GM19324 (cell line): ENCODE data around the gene ZNF536.

Experiments
- ATAC-seq: cut with Tn5 transposase; IDR thresholded peaks from one replicate; pipeline ENCODE4 v1.9.1; 2021; ENCODE audit warnings: mild to moderate bottlenecking, moderate library complexity; ENCODE audit not compliant: unreplicated experiment, low FRiP score

The ZNF536 gene

DNA sequence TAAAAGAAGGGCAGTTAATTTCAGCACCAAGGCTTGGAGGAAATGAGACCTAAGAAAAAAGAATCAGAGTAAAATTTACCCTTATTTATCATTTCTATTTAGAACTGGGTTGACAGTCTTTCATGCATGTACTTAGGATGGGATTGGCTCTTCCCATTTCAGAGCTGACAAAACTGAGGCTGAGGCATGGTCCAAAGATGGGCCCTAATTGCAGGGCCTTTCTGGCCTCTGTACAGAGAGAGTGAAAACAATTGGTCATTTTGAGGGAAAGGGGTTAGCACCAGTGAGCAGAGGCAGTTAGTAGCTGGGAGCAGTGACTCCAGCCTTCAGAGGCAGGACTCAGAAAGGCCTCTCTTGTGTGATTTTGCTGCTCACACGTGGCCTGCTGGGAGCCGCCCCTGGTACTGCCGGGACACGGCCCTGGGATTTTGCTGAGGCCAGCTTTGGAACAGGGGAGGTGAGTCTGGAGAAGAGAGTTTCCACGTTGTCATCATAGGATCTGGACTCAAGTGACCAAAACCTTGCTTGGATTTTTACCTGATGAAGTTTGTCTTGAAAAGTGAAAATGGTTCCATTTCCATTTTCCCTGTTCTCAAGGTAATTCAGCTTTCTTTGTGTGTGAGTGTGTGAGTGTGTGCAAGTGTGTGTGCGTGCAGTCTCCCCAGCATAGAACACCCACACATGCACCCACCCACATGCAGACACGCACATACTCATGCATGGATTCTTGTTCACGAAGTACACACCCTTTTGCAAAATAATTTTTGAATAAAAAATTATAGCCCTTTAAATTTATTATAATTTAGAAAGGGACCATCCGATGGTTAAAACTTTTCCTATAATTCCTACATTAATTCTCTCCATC lies at the start of gene ZNF536:
ZNF536 (plus strand) TSS at position 425 of the 865 bp plus-strand sequence. CDS start 71,179 bp downstream, outside the sequence.
- no peak for ATAC-seq

DNA sequence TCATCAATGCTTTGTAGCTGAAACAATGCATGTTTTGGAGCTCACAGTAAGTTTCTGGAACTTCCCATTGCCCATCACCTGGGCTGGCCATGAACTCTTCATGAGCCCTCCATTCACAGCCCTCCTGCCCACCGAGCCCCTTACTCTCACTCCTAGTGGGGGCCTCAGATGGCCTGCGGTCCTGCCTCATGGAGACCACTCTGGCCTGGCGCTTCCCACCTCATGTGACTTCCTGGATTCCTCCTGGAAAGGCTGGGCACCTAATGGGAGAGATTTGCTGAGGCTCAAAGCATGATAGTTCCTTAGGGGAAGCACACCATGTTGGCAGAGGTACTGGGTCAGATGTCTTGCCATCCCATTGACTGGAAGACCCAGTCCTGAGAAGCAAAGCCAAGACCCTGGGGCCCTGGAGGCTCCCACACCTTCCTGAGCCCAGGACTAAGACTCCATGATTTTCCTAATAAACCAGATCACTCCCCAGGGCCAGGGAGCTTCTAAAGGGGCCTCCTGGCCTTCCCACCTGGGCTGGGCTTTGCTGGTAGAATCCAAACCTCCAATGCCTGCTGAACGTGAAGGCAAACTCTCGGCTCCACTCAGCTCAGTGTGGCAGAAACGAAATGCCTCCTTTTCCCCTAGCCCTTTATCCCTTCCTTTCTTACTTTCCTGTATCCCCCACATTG lies 49.4 kb upstream of the ZNF536 start:
- ATAC-seq, result no peak

DNA sequence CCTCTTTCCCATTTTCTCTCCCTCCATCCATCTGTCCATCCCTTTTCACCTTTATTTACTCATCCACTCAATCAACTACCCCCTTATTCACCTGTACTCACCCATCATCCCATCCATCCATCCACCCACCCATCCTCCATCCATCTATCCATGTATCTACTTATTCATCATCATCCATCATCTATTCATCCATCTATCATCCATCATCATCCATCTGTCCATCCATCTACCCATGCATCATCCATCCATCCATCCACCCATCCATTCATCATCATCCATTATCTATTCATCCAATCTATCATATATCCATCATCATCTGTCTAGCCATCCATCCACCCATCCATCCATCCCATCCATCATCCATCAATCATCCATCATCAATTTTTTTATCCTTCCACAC lies 48.3 kb upstream of the ZNF536 start:
- ATAC-seq, result no peak

DNA sequence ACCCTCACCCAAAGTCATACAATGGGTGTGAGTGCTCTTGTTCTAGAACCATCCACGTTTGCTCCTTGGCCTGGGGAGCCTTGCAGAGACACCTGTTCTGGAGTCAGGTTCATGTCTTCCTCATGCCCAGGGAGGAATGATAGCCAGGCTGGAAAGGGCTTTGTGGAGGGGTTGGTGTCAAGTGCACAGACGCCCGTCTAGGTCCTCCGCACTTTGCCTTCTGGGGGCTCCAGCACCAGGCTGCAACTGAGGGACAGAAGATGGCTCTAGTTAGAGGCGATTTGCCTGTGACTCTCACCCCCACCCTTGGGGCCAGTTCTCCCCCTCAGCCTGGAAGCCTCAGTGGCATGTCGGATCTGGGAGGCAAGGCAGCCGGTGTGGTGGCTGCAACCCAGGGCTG lies 47.2 kb upstream of the ZNF536 start:
- ATAC-seq, result no peak

DNA sequence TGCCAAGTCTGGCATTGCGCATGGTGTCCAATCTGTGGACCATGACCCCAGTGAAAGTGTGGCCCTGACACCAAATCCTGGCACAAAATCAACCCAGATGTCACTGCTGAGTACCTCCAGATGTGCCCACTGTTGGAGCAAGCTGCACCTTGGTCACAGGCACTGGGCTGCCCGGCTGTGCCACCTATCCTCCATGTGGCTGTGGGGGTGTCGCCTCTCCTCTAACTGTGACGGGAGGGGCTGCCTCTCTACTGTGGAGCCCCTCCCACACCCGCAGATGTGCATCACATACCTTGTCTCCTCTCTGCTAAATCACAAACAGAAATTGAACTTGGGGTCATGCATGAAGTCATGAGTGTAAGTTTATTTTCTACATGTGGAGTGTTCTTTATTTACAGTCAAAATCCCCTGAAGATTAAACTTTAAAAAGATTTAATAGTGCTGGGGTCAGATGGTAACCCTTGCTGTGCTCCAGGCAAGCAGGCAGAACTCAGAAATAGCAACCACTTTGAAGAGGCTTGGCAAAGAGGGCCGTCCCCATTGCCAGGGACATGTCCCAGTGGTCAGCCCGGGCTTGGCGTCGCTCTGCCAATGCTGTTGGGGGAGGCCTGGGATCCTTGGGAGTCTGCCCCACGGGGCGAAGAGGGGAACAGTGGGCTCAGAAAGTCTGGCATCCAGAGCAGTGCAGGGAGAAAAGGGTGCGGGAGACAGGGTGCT lies 46.4 kb upstream of the ZNF536 start:
- ATAC-seq, result no peak

DNA sequence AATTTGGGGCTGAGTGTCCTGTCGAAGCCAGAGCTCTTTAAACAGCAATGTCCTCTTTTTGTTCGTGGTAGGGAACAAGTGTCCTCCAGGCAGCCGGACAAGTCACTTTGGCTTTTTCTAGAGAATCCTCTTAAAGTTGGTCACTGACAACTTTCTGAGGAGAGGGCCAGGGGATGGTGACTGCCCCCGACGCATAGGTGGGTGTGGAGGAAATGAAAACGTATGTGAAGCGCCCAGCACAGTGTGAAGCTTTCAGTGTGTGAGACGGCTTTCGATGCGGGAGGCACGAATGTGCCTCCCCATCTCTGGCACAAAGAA lies 45.8 kb upstream of the ZNF536 start:
- ATAC-seq, result no peak

DNA sequence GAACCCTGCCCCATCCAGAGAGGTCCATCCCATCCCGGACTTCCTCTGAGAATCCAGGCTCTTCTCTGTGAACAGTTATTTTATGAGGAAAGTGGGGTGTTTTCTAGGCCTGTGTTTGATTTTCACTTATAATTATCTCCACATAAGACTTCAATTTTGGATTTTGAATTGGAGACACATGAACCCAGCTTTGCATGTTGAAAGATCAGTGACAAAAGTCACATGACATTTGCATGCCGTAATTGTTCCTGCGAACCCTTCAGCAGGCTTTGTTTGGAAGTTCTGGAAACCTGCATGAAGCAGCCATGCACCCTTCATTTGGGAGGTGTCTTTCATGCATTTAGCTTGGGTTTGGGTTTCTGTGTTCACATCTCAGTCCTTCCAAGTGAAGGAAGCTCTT lies 44.9 kb upstream of the ZNF536 start:
- ATAC-seq, result no peak

DNA sequence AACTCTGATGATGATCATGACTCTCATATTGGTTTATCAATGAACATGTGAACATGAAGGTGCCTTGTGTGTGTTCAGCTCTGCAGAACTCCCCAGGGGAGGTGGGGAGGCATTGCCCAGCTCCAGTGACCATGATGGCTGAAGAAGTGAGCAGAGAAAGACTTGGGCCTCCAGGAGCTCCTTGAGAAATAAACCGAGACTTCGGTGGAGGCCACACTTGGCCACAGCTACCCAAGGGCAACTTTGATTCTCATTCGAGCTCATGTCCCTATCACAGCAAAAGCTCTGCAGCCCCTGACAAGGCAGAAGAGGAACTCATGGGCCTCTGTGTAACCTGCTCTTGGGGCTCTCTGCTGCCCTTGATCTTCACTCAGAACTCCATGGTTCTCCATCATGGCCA lies 44.1 kb upstream of the ZNF536 start:
- ATAC-seq, result no peak

DNA sequence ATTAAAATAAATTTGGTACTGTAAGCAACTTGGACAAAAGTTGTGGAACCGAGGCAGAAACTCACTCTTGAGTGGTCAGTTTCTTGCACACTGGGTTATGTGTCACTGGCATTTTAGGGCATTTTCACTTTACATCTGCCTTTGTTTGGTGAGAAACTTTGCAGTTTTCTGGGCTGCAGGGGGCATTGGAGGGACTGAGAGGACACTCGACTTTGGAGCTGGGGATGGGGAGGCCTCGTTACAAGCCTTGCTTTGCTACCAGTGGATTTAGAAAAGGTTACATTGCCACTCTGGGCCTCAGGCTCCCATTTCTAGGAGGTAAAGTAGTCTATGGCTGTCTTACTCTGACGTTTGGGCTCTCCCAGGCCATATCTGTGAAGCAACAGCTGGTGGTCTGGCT lies 41.9 kb upstream of the ZNF536 start:
- ATAC-seq, result no peak

DNA sequence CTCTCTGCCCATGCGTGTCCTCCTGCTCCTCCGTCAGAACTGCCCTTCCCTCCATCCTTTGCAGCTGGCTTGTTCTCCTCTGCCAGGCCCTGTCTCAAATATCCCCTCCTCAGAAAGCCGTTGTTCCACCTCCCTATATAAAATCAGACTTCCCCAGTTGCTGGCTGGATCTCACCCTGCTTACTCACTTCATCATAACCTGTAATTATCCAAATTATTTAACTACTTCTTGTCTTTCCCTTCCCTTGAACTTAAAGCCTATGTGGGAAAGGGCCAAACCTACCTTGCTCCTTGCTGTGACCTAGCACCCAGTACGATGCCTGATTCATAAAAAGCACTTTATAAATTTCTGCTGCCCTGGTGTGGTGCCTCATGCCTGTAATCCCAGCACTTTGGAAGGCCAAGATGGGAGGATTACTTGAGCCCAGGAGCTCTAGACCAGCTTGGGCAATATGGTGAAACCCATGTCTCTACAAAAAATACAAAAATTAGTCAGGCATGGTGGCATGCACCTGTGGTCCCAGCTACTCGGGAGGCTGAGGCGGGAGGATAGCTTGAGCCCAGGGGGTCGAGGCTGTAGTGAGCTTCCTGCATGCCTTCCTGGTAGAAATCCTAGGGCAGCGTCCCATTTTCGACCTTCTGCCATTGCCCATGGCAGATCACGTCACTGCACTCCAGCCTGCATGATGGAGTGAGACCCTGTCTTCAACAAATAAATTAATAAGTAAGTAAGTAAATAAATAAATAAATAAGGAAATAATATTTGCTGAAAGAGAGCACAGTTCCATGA lies 39.5 kb upstream of the ZNF536 start:
- ATAC-seq, result no peak

DNA sequence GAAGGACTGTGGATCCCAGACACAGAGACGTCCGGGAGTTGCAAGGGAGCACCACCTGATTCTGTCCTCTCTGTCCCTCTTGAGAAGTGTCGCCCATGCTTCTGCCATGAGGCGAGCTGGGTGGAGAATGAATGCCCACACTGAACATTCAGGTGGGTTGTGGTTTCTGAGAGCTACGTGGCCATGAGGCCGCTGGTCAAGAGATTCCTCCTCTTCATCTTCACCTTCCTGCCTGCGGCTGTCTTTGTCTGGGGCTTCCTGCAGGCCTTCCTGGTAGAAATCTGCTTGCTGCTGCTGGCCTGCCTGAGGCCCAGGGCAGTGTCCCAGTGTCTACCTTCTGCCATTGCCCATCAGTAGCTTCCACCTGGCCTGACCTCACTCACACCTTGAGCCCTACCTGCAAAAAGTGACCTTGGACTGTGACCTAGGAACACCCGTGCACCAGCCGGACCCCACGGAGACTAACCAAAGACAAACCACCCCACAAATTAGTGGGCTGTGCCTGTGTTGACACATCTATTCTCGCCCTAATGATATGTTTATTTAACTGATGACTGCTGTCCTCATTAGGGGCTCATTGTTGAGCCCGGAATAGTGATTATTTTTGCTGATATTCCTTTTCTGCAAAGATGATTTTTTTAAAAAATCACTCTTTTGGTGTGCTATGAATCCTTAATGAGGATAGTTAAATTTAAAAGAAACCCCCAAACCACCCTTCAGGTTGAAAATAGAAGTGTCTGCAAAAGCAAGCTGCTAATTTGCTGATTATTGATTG lies 38.7 kb upstream of the ZNF536 start:
- no peak for ATAC-seq

DNA sequence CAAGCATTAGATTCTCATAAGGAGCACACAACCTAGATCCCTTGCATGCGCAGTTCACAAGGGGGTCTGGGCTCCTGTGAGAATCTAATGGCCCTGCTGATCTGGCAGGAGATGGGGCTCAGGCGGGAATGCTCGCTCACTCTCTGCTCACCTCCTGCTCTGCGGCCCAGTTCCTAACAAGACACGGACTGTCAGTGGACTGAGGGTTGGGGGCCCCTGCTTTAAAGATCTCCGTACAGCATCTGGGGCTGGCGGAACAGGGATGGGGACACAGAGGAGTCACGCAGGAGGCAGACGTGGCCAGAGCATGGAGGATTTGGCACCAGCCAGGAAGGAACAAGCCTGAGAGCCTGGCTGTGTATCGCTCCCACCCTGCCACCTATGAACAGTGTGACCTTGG lies 37.3 kb upstream of the ZNF536 start:
- ATAC-seq, result no peak

DNA sequence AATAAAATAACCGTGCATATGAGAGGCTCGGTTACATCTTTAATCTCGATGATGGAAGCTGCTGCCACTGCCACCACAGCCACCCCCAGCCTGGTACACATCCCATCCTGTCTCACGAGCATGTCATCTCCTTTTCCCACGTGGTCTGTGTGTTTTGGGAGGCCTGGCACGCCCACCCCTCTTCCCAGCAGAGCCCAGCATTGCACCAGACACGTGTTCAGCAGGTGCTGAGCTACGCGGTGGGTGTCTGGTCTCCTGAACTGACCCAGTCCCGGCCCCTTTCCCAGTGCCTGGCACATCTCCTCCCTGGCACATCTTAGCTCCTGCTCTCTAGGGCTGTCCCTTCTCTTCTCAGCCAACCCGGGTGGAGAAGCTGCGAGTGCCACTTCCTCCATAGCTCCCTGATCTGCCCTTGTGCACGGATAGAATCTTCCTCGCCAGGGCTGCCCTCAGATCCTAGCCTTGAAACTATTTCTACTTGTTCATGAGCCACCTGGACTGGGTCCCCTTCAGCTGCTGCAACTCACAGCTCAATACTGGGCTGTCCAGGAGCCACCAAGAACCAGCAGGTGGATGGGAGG lies 36.8 kb upstream of the ZNF536 start:
- no peak for ATAC-seq

DNA sequence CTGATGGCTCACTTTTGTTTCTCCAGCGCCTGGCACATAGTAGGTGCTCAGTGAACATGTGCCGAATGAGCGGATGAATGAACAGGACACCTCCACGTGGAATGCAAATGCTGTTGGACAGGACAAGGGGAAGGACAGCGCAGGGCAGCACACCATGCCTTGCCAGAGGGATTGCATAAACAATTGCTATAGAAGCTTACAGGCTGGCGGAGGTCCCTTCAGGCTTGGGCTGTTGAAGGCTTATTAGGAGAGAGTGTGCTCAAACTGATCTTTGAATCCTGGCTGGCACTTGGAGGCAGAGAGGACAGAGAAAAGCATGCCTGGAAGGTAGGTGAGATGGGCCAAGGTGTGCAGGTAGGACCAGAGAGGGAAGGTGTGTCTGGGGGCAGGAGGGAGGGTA lies 35.9 kb upstream of the ZNF536 start:
- ATAC-seq, result no peak

DNA sequence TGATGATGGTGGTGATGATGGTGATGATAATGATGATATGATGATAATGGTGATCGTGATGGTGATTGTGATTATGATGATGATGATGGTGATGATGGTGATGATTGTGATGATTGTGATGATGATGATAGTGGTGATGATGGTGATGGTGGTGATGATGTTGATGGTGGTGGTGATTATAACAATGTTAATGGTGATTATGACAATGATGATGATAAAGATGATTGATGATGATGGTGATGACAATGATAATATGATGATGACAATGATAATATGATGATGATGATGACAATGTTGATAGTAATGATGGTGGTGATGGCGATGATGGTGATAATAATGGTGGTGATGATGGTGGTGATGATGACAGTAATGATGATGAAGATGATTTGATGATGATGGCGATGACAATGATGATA lies 34.1 kb upstream of the ZNF536 start:
- no peak for ATAC-seq

DNA sequence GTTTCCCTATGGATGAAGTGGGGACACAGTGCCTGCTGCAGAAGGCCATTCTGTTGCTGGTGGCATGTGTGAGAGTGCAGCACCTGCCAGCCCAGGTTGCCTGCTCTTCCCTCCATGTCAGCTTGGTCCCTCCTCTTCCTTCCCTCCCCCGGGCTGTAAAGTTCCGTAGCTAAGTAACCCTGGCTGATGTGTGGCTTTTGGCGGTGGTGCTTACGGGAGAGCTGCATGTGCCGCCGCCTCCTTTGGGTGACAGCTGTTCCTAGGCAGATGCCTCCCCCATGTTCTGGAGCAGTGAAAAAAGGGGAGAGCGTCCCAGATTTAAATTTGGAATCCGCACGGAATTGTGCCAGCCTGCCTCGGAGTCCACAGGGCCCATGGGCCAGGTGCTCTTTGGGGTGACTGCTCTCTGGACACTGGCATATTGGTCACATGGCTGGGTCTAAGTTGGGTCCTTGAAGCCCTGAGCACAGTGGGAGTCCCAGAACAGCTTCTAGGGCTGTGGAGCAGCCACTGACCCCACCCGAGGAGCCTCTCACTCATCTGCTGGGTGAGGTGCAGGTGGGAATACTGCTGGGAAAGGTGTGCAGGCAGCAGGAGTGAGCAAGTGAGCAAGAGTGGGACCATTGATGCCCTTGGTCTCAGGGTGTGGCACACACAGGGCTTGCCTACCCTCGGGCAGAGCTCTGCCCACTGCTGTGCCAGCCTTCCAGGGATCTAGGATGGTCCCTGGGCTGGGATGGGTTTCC lies 33.1 kb upstream of the ZNF536 start:
- no peak for ATAC-seq

DNA sequence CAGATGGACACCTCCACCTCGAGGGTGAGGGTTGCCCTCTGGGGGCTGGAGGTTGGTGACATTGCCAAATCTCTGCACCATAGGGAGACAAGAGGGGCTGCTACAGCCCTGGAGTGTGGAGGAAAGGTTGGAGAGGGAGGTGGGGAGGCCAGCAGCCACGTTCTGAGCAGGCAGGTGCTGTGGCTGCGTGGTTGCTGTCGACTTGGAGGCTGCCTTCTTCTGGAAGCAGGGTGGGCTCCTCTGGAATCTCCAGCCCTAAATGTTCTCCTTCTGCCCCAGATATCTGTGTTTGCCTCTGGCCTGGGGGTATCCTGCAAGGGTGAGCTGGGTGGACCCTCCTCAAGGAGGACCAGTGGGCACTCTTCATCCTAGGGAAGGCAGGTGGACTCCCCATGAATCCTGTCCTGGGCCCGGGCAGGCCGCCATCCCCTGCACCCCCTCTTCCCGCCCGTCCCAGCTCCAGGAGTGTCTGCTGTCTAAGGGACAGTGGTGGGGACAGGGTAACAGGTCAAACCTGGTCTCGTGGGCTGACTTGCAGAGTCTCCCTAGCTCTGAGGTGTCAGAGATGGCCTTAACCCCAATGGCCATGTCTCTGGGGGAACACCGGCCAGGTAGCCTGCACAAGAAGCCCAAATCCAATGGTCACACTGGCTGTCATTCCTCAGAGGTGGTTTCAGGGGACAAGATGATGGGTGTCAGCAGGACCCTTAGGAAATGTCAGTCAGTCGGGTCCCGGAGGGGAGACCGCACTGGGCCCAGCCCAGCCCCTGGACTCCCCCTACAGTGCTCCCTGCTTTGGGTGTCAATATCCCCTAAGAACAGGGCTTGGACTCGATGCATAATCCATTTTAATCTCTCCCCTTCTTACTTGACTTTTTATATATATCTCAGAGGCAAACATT lies 32.3 kb upstream of the ZNF536 start:
- ATAC-seq, result no peak
